ENCODE results near the gene GNAS-AS1.

GRCh38 chr20:58815448-58815847 lies 35.3 kb downstream of the GNAS-AS1 start:
- TF ChIP-seq CTCF (IDR thresholded peaks at IDR 0.05): no peak
- TF ChIP-seq POLR2AphosphoS5 (IDR thresholded peaks at IDR 0.05): no peak
- no peak for TF ChIP-seq POLR2A (IDR thresholded peaks at IDR 0.05)
- no peak for TF ChIP-seq EP300 (IDR thresholded peaks at IDR 0.05; ENCODE audit: low read depth)

All from transverse colon (tissue), 4 donors.